GM19455 (cell line): ENCODE data around the gene SCYL2.
"Not testable (repeated sequence)": the region's sequence is repeated elsewhere in the genome, so short reads cannot be mapped to it uniquely, and the experiment has no call there.

Source experiments
- ATAC-seq: cut with Tn5 transposase; IDR thresholded peaks from one replicate; pipeline ENCODE4 v1.9.1; 2021; ENCODE audit not compliant: unreplicated experiment

The SCYL2 gene

GRCh38 chr12:100324498-100324897 lies 57.5 kb downstream of the SCYL2 start:
- ATAC-seq: no peak

GRCh38 chr12:100326208-100326607 lies 59.2 kb downstream of the SCYL2 start:
- ATAC-seq: no peak

- ATAC-seq: peak; percentile 85
Observed at GRCh38 chr12:100329800-100330199, 62.8 kb downstream of the SCYL2 start.

GRCh38 chr12:100331871-100332270 lies 64.9 kb downstream of the SCYL2 start:
- ATAC-seq: no peak

- ATAC-seq: no peak
Observed at GRCh38 chr12:100332852-100333251, 65.9 kb downstream of the SCYL2 start.

- no peak for ATAC-seq
Observed at GRCh38 chr12:100337299-100337698, 70.3 kb downstream of the SCYL2 start.

GRCh38 chr12:100337727-100338126 lies 70.8 kb downstream of the SCYL2 start:
- ATAC-seq: no peak

- no peak for ATAC-seq
Observed at GRCh38 chr12:100339071-100339470, 72.1 kb downstream of the SCYL2 start.

GRCh38 chr12:100342897-100343296 lies 75.9 kb downstream of the SCYL2 start:
- ATAC-seq: not testable (repeated sequence)

- ATAC-seq: not testable (repeated sequence)
Observed at GRCh38 chr12:100344351-100344750, 77.4 kb downstream of the SCYL2 start.

- ATAC-seq: no peak
Observed at GRCh38 chr12:100345020-100345767, 78.2 kb downstream of the SCYL2 start.

- no peak for ATAC-seq
Observed at GRCh38 chr12:100346660-100347059, 79.7 kb downstream of the SCYL2 start.

- no peak for ATAC-seq
Observed at GRCh38 chr12:100348657-100349454, 81.9 kb downstream of the SCYL2 start.

- no peak for ATAC-seq
Observed at GRCh38 chr12:100356644-100357223, 89.8 kb downstream of the SCYL2 start, which contains the start of gene SLC17A8. Gene SLC17A8, plus strand, starts transcription at chr12:100357074. Its CDS starts 318 bp downstream, at chr12:100357392.

GRCh38 chr12:100359248-100359647 lies 92.3 kb downstream of the SCYL2 start:
- ATAC-seq: no peak

- no peak for ATAC-seq
Observed at GRCh38 chr12:100359822-100360221, 92.8 kb downstream of the SCYL2 start.

- no peak for ATAC-seq
Observed at GRCh38 chr12:100360450-100360849, 93.5 kb downstream of the SCYL2 start.

GRCh38 chr12:100364324-100364723 lies 97.3 kb downstream of the SCYL2 start:
- ATAC-seq: no peak

GRCh38 chr12:100365411-100365810 lies 98.4 kb downstream of the SCYL2 start:
- no peak for ATAC-seq

GRCh38 chr12:100368066-100368465 lies 101.1 kb downstream of the SCYL2 start:
- ATAC-seq: no peak

GRCh38 chr12:100371146-100371545 lies 104.2 kb downstream of the SCYL2 start:
- no peak for ATAC-seq
